Vein endothelial cell (primary cell): ENCODE results near the gene CDRT4. TPM values are rescaled to one million over a fixed set of nuclear protein-coding genes. Genes with fewer than 3 reads are reported as not detected.

Source experiments
- total RNA-seq: library from RNA; depleted of rRNA; stranded (reverse); fragments of >200 nt; gene quantifications from 2 replicates; pipeline ENCODE4 v1.2.3, GENCODE V29; 2012

The CDRT4 gene
- total RNA-seq, result 4.6 and 4.8 TPM in 2 replicates

DNA sequence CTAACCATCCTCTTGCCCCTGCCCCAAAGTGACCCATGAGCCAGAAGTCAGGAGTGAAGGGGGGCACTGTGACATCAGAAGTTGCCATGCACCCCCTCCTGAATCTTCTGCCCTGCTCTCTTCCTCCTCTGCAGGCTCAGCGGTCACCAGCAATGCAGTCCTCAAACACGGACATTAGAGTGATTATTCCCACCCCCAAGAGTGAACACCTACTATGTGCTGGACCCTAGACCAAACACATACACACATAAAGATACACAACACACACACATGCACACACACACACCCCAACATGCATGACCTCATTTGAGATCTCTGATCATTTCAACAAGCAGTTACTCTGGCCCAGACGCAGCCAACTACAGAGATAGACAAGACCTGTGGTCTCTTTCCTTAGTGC is at the start of gene CDRT4:
Gene CDRT4, minus strand, starts transcription at position 30 of the 400 bp plus-strand sequence. CDS start 27,383 bp downstream, outside the sequence.

Other genes with a start within 250 kb of the CDRT4 start
- 30.7 and 77.2 TPM in 2 replicates for gene PMP22, start 202.3 kb downstream of the CDRT4 start, total RNA-seq
- gene TEKT3, start 126.0 kb downstream of the CDRT4 start, total RNA-seq, result not detected in 2 replicates
- 28.9 and 31.7 TPM in 2 replicates for gene TVP23C, start 95.9 kb upstream of the CDRT4 start, total RNA-seq
- 0.98 and 1.1 TPM in 2 replicates for gene FBXW10B, start 152.1 kb upstream of the CDRT4 start, total RNA-seq
- 58.1 and 72.1 TPM in 2 replicates for gene TRIM16, start 216.7 kb upstream of the CDRT4 start, total RNA-seq
- 47.0 and 51.2 TPM in 2 replicates for gene ZNF286A, start 232.1 kb upstream of the CDRT4 start, total RNA-seq